ENCODE results near the gene CHAF1B. TPM values are rescaled to one million over a fixed set of nuclear protein-coding genes. Genes with fewer than 3 reads are reported as not detected.

CHAF1B gene
- total and polyA plus RNA-seq, 9 donors = 1.6 to 3.9 (median 2.7) TPM

- 17 to 53% (median 27%) methylated on average over 14 of the region's 14 CpGs for WGBS, 3 donors
- Histone ChIP-seq H3K4me1 (ENCODE audit: insufficient read depth) (no peaks in the 10 kb centered on the region), H3K27me3 (no peaks in the 10 kb centered on the region), H3K9me3 (no peaks in the 10 kb centered on the region), H3K4me3 (no peak overlapping the region), H3K36me3 (no peaks in the 10 kb centered on the region), H3K27ac (no peak overlapping the region)
- TF ChIP-seq EP300 (IDR thresholded peaks at IDR 0.05) = no peak
- TF ChIP-seq CTCF (IDR thresholded peaks at IDR 0.05) = no peak
- no peak for TF ChIP-seq POLR2A (IDR thresholded peaks at IDR 0.05)
- DNase-seq = no peak
- intact Hi-C loops (cut with DNase I) = no loop called here
These were observed 76.8 kb downstream of the CHAF1B start for GRCh38 chr21:36461918-36462486.

GRCh38 chr21:36463204-36463603 is 78.0 kb downstream of the CHAF1B start:
- Histone ChIP-seq H3K4me3 (no peak overlapping the region), H3K27me3 (no peaks in the 10 kb centered on the region), H3K9me3 (no peaks in the 10 kb centered on the region), H3K4me1 (ENCODE audit: insufficient read depth) (no peaks in the 10 kb centered on the region), H3K27ac (no peak overlapping the region), H3K36me3 (no peaks in the 10 kb centered on the region)
- no peak for DNase-seq
- TF ChIP-seq EP300 (IDR thresholded peaks at IDR 0.05) (no peak), CTCF (IDR thresholded peaks at IDR 0.05) (no peak), POLR2A (IDR thresholded peaks at IDR 0.05) (no peak)
- 87 to 93% (median 93%) methylated on average over 10 of the region's 10 CpGs for WGBS, 3 donors
- intact Hi-C loops (cut with DNase I) = no loop called here

- 76 to 82% (median 81%) methylated on average over 10 of the region's 10 CpGs for WGBS, 3 donors
- H3K4me3 ChIP-seq = no peak overlapping the region
- no peaks in the 10 kb centered on the region for H3K9me3 ChIP-seq
- H3K4me1 ChIP-seq (ENCODE audit: insufficient read depth) = no peaks in the 10 kb centered on the region
- intact Hi-C loops (cut with DNase I) = no loop called here
- H3K27me3 ChIP-seq = no peaks in the 10 kb centered on the region
- no peak for DNase-seq
- H3K36me3 ChIP-seq = no peaks in the 10 kb centered on the region
- TF ChIP-seq POLR2A (IDR thresholded peaks at IDR 0.05) (no peak), EP300 (IDR thresholded peaks at IDR 0.05) (no peak), CTCF (IDR thresholded peaks at IDR 0.05) (no peak)
- no peak overlapping the region for H3K27ac ChIP-seq
These were observed 78.8 kb downstream of the CHAF1B start for GRCh38 chr21:36463991-36464390.

- Histone ChIP-seq H3K4me1 (ENCODE audit: insufficient read depth) (no peaks in the 10 kb centered on the region), H3K9me3 (no peaks in the 10 kb centered on the region), H3K4me3 (no peak overlapping the region), H3K27me3 (no peaks in the 10 kb centered on the region), H3K36me3 (no peaks in the 10 kb centered on the region), H3K27ac (no peak overlapping the region)
- intact Hi-C loops (cut with DNase I) = no loop called here
- no peak for DNase-seq
- no peak for TF ChIP-seq CTCF (IDR thresholded peaks at IDR 0.05)
- TF ChIP-seq EP300 (IDR thresholded peaks at IDR 0.05) = no peak
- no peak for TF ChIP-seq POLR2A (IDR thresholded peaks at IDR 0.05)
- 85 to 88% (median 87%) methylated on average over 3 of the region's 3 CpGs for WGBS, 3 donors
These were observed 79.4 kb downstream of the CHAF1B start for GRCh38 chr21:36464590-36464989.

Data from ovary (tissue), 9 donors.